HepG2 (cell line): ENCODE measurements around the gene RPL35A. TPM values are rescaled to one million over a fixed set of nuclear protein-coding genes. Genes with fewer than 3 reads are reported as not detected.

ENCODE experiments used
- CEBPB ChIP-seq: IDR thresholded peaks from 2 replicates; pipeline ENCODE4 v1.6.1; 2011; ENCODE audit warnings: low read depth, low read length, improper control_type of control experiment, borderline replicate concordance
- DMAP1 ChIP-seq: IDR thresholded peaks from 2 replicates; pipeline ENCODE4 v1.6.1; 2016
- DNMT3B ChIP-seq: conservative IDR thresholded peaks from 2 replicates; pipeline ENCODE4 v1.6.1; 2016; ENCODE audit warnings: missing biosample characterization, control low read depth
- ELF3 ChIP-seq: IDR thresholded peaks from 2 replicates; pipeline ENCODE4 v1.6.1; 2016; ENCODE audit warnings: missing genetic modification reagents, missing compliant biosample characterization
- ERF ChIP-seq: IDR thresholded peaks from 2 replicates; pipeline ENCODE4 v1.6.1; 2018; ENCODE audit warnings: missing biosample characterization, missing genetic modification reagents
- ETV5 ChIP-seq: IDR thresholded peaks from 2 replicates; pipeline ENCODE4 v1.6.1; 2018; ENCODE audit warnings: missing biosample characterization, missing genetic modification reagents, inconsistent platforms, borderline replicate concordance
- FOXK1 ChIP-seq: sonication (generic); formaldehyde crosslinking; IDR thresholded peaks from 2 replicates; pipeline ENCODE4 v1.4.0; 2020; ENCODE audit warnings: low read depth, missing genetic modification reagents, borderline replicate concordance
- HDAC1 ChIP-seq: sonication (generic); formaldehyde crosslinking; IDR thresholded peaks from 2 replicates; pipeline ENCODE4 v1.5.1; 2020; ENCODE audit warnings: mild to moderate bottlenecking, missing genetic modification reagents
- KDM5B ChIP-seq: sonication (generic); formaldehyde crosslinking; IDR thresholded peaks from 2 replicates; pipeline ENCODE4 v1.4.0; 2020; ENCODE audit warnings: missing genetic modification reagents, mild to moderate bottlenecking, borderline replicate concordance
- MIER2 ChIP-seq: IDR thresholded peaks from 2 replicates; pipeline ENCODE4 v1.6.1; 2016; ENCODE audit warnings: missing biosample characterization, missing genetic modification reagents
- REPIN1 ChIP-seq: sonication (generic); formaldehyde crosslinking; IDR thresholded peaks from 2 replicates; pipeline ENCODE4 v1.8.0; 2022; ENCODE audit warnings: missing genetic modification reagents, low read depth, mild to moderate bottlenecking, borderline replicate concordance
- SOX6 ChIP-seq, 2 experiments: fragments of 450-650 bp in 1 of 2; sonication (generic) in 1 of 2; formaldehyde crosslinking in 1 of 2; IDR thresholded peaks; 2 replicates each; pipeline versions ENCODE4 v1.4.0 to v1.6.1; 2017 to 2020; ENCODE audit warnings: antibody characterized with exemption in 1 of 2, mild to moderate bottlenecking in 1 of 2, missing genetic modification reagents in 1 of 2
- SRY ChIP-seq: sonication (generic); formaldehyde crosslinking; IDR thresholded peaks from 2 replicates; pipeline ENCODE4 v1.8.0; 2022; ENCODE audit warnings: mild to moderate bottlenecking, missing genetic modification reagents
- TAF1 ChIP-seq: sonication (generic); formaldehyde crosslinking; IDR thresholded peaks from 2 replicates; pipeline ENCODE4 v1.4.0; 2020; ENCODE audit warnings: missing genetic modification reagents
- TBX3 ChIP-seq: fragments of 450-650 bp; IDR thresholded peaks from 2 replicates; pipeline ENCODE4 v1.6.1; 2017; ENCODE audit warnings: antibody characterized with exemption, mild to moderate bottlenecking, inconsistent platforms, borderline replicate concordance
- ZBTB21 ChIP-seq: sonication (generic); formaldehyde crosslinking; IDR thresholded peaks from 2 replicates; pipeline ENCODE4 v1.4.0; 2020; ENCODE audit warnings: missing genetic modification reagents
- ZFP90 ChIP-seq: sonication (generic); formaldehyde crosslinking; IDR thresholded peaks from 2 replicates; pipeline ENCODE4 v1.8.0; 2022; ENCODE audit warnings: missing genetic modification reagents, mild to moderate bottlenecking, inconsistent platforms, borderline replicate concordance
- ZMAT3 ChIP-seq: sonication (generic); formaldehyde crosslinking; conservative IDR thresholded peaks from 2 replicates; pipeline ENCODE4 v1.7.0; 2021; ENCODE audit warnings: missing genetic modification reagents
- ZNF225 ChIP-seq: sonication (generic); formaldehyde crosslinking; IDR thresholded peaks from 2 replicates; pipeline ENCODE4 v1.4.0; 2020; ENCODE audit warnings: mild to moderate bottlenecking, missing genetic modification reagents
- ZNF44 ChIP-seq: sonication (generic); formaldehyde crosslinking; IDR thresholded peaks from 2 replicates; pipeline ENCODE4 v1.5.1; 2020; ENCODE audit warnings: mild to moderate bottlenecking, missing genetic modification reagents
- ZNF607 ChIP-seq: sonication (generic); formaldehyde crosslinking; IDR thresholded peaks from 2 replicates; pipeline ENCODE4 v1.5.1; 2020; ENCODE audit warnings: missing genetic modification reagents, mild to moderate bottlenecking, borderline replicate concordance
- ZNF777 ChIP-seq: sonication (generic); formaldehyde crosslinking; IDR thresholded peaks from 2 replicates; pipeline ENCODE4 v1.4.0; 2020; ENCODE audit warnings: missing genetic modification reagents
- polyA plus RNA-seq, 8 experiments: library from polyadenylated mRNA; depleted of rRNA in 3 of 8; stranded (reverse) in 7 of 8; unstranded in 1 of 8; fragments of >200 nt; fragmentation: Illumina TruSeq in 4 of 8; extraction: Trizol in 4 of 8; gene quantifications; 2 replicates each; pipeline versions ENCODE4 v1.2.1 to v1.2.3, GENCODE V29; 2011 to 2016; ENCODE audit warnings: low read depth in 4 of 8, missing spikeins in 1 of 8, mixed read lengths in 1 of 8; ENCODE audit not compliant: insufficient read depth in 1 of 8
- total RNA-seq, 5 experiments: library from RNA; depleted of rRNA; stranded (reverse); fragments of >200 nt; fragmentation: Illumina TruSeq; extraction: Trizol; gene quantifications; 2 replicates each; pipeline ENCODE4 v1.2.3, GENCODE V29; 2016; ENCODE audit warnings: low read depth in 1 of 5
- TF ChIP-seq, protein P1 (sequence below): sonication (generic); formaldehyde crosslinking; IDR thresholded peaks from 2 replicates; pipeline ENCODE4 v1.4.0; 2020; ENCODE audit warnings: mild to moderate bottlenecking, missing genetic modification reagents
- TF ChIP-seq, protein P2 (sequence below): sonication (generic); formaldehyde crosslinking; IDR thresholded peaks from 2 replicates; pipeline ENCODE4 v1.4.0; 2020; ENCODE audit warnings: mild to moderate bottlenecking, missing genetic modification reagents
- TF ChIP-seq, protein P3 (sequence below): IDR thresholded peaks from 2 replicates; pipeline ENCODE4 v1.6.1; 2016; ENCODE audit warnings: missing genetic modification reagents, missing compliant biosample characterization
- TF ChIP-seq, protein P4 (sequence below): IDR thresholded peaks from 2 replicates; pipeline ENCODE4 v1.6.1; 2016

The RPL35A gene
- total and polyA plus RNA-seq, 2 of the 13 experiments (the other 11 are each of a cell fraction or from before 2014, with no cell fraction given), result 1,001 to 1,582 TPM

DNA sequence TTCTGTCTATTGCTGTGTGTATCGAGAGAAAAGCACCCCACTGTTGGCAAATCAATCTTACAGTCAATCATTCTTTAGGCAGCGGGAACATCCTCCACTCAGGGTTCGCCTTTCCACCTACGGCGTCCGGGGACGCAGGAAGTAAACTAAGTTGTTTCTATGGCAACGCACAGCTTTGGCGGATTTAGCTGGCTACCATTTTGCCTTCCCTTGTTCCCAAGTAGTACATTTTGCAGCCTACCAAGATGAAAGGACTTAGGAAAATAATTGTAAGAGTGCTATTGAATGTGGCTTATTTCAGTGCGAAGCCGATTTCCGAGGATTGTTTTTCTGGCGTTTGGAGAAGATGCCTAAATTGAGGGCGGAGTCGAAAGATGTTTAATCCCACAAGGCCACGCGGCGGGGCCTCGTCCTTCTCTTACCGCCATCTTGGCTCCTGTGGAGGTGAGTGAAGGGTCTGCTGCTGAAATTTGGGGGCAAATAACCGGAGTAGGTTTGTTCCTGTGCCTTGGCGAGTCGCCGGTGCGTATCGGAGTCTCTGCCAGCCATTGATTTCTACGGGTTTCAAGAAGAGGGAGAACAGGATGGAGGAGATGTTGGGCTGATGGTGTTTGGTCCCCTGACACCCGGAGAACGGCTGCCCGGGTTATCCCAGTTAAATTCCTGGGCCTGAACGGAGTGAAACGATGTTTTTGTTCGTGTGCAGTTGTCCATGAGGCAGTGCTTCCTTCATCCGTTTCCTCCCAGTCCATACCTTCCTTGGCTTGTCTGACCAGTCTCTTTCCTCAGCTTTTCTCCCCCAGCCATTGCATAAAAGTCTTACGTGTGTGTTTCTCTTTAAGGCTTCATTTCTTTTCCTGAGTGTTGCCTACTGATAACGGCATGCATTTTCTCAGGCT is at the start of gene RPL35A (continued):
- TF ChIP-seq, protein P1, sequence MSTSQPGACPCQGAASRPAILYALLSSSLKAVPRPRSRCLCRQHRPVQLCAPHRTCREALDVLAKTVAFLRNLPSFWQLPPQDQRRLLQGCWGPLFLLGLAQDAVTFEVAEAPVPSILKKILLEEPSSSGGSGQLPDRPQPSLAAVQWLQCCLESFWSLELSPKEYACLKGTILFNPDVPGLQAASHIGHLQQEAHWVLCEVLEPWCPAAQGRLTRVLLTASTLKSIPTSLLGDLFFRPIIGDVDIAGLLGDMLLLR (CRISPR knock-in tag), result no peak; the same call in 1 of the 2 replicates
- TF ChIP-seq CEBPB (peak; percentile 37; the same call in 1 of the 2 replicates), ZFP90 (CRISPR knock-in tag) (0 out of 2 replicates have a peak, but pooled peaks have one; percentile 22), ZBTB21 (CRISPR knock-in tag) (peak; percentile 23; the same call in 1 of the 2 replicates), MIER2 (CRISPR knock-in tag) (no peak; the same call in 1 of the 2 replicates), FOXK1 (CRISPR knock-in tag) (peak; percentile 63; the same call in 1 of the 2 replicates), ERF (CRISPR knock-in tag) (peak; percentile 87), DMAP1 (CRISPR knock-in tag) (peak; percentile 94), ELF3 (peak; percentile 50), DNMT3B (CRISPR knock-in tag) (0 out of 2 replicates have a peak, but pooled peaks have one; percentile 5), ZNF225 (peak; percentile 34; the same call in 1 of the 2 replicates), HDAC1 (CRISPR knock-in tag) (peak; percentile 79), ZMAT3 (CRISPR knock-in tag) (0 out of 2 replicates have a peak, but pooled peaks have one; percentile 51), SRY (CRISPR knock-in tag) (peak; percentile 45), REPIN1 (CRISPR knock-in tag) (no peak), TBX3 (0 out of 2 replicates have a peak, but pooled peaks have one; percentile 9), ZNF607 (CRISPR knock-in tag) (peak; percentile 83; the same call in 1 of the 2 replicates), ZNF777 (CRISPR knock-in tag) (no peak), KDM5B (CRISPR knock-in tag) (peak; percentile 86; the same call in 1 of the 2 replicates), ETV5 (peak; percentile 68), TAF1 (peak; percentile 96), ZNF44 (CRISPR knock-in tag) (0 out of 2 replicates have a peak, but pooled peaks have one; percentile 67), SOX6 (IDR thresholded peaks at IDR 0.05) (no peak), SOX6 (CRISPR knock-in tag; IDR thresholded peaks at IDR 0.05) (0 out of 2 replicates have a peak, but pooled peaks have one; percentile 41)
- TF ChIP-seq, protein P2, sequence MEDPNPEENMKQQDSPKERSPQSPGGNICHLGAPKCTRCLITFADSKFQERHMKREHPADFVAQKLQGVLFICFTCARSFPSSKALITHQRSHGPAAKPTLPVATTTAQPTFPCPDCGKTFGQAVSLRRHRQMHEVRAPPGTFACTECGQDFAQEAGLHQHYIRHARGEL, result 0 out of 2 replicates have a peak, but pooled peaks have one; percentile 25
- TF ChIP-seq, protein P3, sequence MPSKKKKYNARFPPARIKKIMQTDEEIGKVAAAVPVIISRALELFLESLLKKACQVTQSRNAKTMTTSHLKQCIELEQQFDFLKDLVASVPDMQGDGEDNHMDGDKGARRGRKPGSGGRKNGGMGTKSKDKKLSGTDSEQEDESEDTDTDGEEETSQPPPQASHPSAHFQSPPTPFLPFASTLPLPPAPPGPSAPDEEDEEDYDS (CRISPR knock-in tag), result peak; percentile 86
- TF ChIP-seq, protein P4, sequence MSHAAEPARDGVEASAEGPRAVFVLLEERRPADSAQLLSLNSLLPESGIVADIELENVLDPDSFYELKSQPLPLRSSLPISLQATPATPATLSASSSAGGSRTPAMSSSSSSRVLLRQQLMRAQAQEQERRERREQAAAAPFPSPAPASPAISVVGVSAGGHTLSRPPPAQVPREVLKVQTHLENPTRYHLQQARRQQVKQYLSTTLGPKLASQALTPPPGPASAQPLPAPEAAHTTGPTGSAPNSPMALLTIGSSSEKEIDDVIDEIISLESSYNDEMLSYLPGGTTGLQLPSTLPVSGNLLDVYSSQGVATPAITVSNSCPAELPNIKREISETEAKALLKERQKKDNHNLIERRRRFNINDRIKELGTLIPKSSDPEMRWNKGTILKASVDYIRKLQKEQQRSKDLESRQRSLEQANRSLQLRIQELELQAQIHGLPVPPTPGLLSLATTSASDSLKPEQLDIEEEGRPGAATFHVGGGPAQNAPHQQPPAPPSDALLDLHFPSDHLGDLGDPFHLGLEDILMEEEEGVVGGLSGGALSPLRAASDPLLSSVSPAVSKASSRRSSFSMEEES (CRISPR knock-in tag), result 0 out of 2 replicates have a peak, but pooled peaks have one; percentile 53
